Testis (tissue), 2 donors: ENCODE measurements around the gene ZNF862.

Source experiments
- CTCF ChIP-seq, 3 experiments: fragments of 450-650 bp in 2 of 3; fragments of 200-600 bp in 1 of 3; sonication (generic) in 1 of 3; IDR thresholded peaks; one replicate each; pipeline ENCODE4 v1.5.1; 2016 to 2019; ENCODE audit warnings: antibody characterized with exemption in 3 of 3, mild to moderate bottlenecking in 2 of 3, moderate library complexity in 1 of 3
- POLR2A ChIP-seq: fragments of 450-650 bp; IDR thresholded peaks from one replicate; pipeline ENCODE4 v1.6.1; 2017; ENCODE audit warnings: antibody characterized with exemption, mild to moderate bottlenecking, moderate library complexity

- TF ChIP-seq POLR2A (no peak), CTCF (IDR thresholded peaks at IDR 0.05) (no peak)
These were observed 43.0 kb upstream of the ZNF862 start for GRCh38 chr7:149795126-149795525.
